HG03175 (cell line): ENCODE data around the gene CALCOCO1.

Experiments used
- ATAC-seq: cut with Tn5 transposase; IDR thresholded peaks from one replicate; pipeline ENCODE4 v1.9.1; 2021; ENCODE audit warnings: mild to moderate bottlenecking, moderate library complexity; ENCODE audit not compliant: unreplicated experiment

The CALCOCO1 gene

DNA sequence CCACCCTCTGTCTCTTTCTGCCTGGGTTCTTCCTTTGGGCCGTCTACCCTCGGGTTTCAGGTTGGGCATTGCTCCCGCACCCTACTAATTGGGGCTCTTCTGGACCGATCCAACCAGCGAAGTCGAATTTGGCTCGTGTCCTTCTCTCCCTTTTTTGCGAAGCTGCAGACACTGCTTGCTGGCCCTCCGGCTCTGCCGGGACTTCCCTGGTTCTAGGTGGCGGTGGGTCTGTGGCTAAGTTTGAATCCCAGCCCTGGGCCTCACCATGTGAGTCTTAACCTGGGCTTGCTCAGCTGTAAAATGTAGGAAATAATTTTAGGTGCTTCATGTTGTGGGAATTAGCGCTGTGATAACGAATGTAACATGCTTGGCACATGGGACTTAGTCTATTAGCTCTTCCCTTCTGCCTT is 24.9 kb upstream of the CALCOCO1 start:
- no peak for ATAC-seq

DNA sequence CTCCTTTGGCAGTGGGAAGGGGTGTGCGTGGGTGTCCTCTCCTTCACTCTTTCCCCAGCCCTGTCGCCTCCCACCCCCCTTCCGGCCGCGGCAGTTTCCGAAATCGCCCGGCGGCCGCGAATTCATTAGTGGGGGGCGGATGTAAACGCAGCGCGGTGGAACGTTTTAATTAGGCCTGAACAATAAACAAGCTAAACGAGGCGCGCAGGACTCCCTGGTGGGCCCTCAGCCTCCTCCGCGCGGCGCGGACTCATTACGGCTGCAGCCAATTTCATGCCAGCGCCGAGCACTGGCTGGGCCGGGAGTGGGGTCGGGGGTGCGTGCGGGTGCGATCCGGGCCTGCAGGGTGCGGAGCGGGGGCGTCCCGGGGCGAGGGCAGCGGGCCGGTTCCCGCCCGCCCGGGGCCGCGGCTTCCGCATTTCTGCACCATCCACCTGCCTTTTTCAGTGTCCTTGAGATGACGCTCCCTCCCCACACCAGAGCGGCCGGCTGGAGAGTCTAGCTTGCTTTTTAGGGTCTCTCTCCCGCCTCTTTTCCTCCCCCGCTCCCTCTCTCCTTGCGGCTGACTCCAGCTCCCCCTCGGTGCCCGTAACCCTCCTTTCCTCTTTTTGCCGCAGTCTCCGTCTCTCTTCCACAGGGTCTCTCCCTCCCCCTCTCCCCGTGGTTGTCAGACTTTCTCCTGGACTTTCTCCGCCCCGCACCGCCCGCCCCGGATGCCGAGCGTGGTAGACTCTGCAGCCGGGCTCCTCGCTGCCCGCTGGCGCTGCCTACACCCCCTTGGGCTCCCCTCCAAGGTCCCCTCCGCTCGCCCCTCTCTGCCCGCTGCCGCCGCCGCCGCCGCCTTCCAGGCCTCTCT is 24.3 kb upstream of the CALCOCO1 start, which contains the start of gene CISTR:
Gene CISTR (minus strand): TSS at position 644 of the 856 bp plus-strand sequence.
- ATAC-seq, result peak; percentile 33

DNA sequence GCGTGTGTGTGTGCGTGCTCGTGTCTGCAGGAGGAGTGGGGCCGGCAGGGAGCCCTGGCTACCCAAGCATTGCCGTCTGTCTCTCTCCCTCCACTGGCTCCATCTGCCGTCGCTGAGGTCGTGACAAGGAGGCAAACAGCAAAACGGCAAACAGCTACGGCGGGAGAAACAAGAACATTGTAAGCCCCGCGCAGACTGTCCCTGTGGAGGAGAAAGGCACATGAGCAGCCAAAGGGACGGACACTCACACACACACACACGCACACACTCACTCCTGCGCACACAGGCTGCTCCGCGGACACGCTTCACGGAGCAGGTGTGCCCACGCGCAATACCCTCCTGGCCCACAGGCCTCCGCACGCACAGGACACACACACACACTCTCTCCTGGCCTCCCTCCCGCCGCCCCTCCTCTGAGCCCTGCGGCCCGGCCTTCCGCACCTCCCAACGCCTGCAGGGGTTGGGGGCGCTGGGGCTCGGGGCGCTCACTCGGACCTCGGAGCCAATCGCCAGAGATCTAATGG is 23.6 kb upstream of the CALCOCO1 start:
- ATAC-seq, result peak; percentile 47

DNA sequence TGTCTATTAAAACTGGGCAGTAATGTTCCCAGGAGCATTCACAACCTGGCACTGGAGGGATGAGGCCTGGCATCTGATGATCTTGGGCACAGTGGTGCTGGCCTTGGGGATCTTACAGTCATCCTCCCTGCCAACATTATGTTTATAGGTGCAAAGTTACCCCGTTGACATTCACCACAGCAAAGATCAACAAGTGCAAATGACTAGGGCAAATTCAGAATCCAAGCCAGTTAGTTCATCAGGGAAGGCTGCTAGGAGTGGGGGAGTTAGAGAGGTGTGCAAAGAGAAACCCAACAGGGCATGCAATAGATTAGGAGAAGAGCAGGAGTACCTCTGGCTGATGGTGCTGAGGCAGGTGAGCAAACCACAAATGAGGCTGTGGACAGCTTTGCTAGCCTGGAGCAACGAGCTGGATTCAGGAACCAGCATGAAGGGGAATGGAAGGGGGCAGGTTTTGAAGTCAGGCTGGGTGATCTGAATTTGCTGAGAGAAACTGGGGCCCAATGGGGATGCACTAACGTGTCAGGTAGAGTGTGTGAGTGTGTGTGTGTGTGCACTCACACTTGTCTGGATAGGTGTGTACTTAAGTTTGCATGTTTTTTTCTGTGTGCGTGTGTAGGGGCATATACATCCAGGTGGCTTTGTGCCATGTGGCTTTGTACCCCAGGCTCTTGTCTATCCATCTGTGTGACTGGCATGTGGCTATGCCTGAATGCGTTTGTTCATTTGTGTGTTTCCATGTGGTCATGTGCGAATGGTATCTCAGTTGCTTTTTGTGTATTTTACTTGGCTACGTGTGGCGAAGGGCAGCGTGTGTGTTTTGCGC is 22.9 kb upstream of the CALCOCO1 start:
- no peak for ATAC-seq

DNA sequence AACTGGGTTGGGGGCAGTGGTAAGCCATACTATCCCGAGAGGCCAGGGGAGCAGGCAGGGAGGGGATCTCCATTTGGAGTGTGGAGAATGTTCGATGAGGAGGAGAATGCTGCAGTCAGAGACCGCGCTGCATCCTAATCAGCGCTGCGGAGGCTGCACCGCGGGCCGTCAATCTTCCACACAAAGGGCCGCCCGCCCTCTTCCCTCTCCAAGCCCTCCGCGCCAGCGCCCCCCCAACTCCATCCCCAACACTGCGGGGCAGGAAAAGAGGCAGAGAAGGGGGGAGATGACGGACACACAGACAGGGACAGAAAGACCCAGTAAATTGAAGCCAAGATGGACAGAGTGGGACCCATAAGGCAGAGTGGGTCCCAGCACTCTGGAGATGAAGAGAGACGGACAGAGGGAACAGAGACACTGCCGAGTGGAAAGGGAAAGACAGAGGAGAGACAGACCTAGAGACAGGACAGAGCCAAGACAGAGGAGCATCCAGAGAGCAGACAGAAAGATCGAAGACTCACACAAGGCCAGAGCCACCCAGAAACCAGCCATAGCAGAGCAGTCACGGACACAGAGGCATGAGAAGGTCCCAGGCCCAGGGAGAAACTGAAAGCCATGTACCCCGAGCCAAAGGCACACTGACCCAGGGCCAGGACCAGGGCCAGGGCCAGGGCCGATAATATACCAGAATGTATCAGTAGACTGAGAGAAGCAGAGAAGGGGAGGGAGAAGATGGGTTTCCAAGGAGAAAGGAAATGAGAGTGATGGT is 21.0 kb upstream of the CALCOCO1 start:
- ATAC-seq, result no peak

DNA sequence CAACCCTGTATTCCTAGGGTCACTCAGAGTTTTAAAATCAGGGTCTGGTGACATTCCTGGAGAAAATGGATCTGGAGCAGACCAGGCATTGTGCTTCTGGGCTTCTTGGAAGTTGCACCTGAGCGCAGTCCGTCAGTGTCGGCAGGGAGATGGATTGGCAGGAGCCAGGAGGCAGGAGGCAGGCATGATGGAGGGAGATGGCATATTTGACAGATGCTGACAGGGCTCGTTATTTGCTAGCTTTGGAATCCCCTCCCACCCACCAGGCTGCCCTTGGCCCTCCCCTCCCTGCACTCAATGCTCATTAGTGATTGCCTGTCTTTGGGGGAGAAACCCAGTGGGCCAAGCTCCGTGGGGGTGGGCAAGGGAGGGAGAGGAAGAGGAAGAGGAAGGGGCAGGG is 19.8 kb upstream of the CALCOCO1 start:
- no peak for ATAC-seq

DNA sequence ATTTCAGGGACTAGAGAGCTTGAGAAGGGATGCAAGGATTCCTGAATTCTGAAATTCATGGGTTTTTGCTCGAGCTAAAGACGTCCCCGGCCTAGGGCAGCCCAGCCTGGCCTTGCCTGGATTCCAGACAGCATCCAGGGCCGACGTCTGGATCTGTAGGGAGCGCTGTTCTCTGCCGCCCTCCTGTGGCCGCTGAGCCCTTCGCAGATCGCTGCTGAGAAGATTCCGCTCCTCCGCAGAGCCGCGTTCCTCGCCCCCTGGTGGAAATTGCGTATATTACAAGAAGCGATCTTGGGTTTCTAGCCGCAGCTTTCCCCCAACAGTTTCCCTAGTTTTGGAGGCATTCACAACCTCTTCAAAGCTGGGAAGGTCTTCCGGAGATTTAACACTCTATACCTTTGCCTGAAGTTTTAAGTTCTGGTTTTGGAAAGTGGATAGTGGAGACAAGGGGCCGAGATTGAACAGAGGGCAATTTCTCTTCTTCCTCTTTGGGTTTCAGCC is 19.4 kb upstream of the CALCOCO1 start:
- ATAC-seq, result peak; percentile 46

DNA sequence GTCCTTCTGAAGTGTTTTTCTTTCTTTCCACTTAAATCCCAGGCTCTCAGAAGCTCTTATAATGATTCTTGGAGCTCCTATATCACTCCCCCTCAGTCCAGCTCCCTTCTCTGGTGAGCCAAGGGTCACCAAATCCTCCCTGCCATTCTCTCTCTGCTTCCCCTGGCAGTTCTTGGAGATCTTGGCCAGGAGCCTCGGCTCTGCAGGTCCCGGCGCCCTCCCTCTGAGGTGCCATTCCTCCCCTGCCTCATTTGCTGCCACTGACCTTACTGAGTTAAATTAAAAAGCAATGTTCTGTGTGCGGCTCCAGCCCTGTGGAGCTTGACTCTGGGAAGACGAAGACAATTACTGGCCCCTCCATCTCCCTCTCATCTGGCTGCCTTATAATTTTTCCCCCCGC is 17.5 kb upstream of the CALCOCO1 start:
- ATAC-seq, result no peak

DNA sequence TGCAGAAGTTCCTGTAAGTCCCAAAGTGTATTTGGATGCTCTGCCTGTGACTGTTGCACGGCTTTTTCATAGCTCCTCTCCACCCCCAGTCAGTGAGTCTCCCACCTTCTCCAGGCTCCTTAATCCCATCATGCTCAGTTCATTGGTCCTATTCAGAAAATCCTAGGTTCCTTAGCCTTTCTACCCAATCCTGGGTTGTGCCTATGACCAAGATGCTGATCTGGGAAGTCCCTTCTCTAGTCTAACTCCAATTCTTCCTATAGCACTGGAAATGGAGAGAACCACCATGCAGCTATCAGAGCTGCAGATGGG is 16.8 kb upstream of the CALCOCO1 start:
- ATAC-seq, result no peak

DNA sequence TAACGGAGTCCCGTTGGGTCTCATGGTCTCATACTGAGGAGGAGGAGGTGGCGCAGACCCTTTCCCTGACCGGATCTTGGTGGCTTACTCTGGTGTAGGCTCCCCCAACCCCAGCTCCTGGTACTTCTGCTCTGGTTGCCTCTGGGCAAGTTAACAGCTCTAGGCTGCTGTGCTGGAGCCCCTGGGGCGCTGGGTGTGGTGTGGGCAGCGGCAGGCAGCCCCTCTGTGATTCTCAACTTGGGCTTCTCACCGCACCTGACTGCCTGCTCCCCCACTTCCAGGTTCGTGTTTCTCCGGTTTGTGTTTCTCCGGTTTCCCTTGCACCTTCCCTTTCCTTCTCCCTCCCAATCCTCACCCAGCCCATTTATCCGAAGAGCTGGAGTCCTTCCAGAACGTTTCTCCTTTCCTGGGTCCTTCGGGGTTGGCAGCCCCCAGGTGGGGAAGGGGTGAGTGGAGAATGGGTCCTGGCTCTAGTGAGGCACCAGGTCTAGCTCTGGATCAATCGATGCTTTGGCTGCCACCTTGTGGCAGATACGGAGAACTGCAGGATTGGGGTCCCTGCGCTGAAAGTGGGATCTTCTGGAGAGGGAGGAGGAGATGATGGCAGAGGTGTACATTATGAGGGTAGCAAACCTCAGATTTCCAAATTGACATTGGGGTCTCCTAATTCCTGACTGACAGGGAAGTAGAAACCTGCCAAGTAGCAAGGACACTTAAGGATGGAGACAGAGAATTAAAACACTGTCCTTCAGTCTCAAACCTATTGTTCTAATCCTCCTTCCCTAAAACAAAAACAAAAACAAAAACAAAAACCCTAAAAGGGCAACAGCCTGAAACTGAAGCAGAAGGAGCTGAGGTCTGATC is 16.2 kb upstream of the CALCOCO1 start:
- ATAC-seq, result no peak

DNA sequence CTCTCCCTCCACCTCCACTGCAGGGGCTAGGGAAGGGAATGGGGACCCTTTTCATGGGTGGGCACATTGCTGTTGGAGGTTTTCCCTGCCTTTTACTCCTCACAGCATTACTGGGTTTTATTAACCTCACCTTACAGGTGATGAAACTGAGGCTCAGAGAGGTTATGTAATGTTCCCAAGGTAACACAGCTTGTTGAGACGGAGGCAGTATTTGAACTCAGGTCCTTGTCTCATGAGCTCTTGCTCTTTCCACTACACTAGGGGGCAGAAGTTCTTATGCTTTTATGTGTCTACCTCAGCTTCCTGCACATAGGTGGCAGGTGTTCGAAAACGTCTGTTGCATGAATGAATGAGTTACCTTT is 12.9 kb upstream of the CALCOCO1 start:
- no peak for ATAC-seq

DNA sequence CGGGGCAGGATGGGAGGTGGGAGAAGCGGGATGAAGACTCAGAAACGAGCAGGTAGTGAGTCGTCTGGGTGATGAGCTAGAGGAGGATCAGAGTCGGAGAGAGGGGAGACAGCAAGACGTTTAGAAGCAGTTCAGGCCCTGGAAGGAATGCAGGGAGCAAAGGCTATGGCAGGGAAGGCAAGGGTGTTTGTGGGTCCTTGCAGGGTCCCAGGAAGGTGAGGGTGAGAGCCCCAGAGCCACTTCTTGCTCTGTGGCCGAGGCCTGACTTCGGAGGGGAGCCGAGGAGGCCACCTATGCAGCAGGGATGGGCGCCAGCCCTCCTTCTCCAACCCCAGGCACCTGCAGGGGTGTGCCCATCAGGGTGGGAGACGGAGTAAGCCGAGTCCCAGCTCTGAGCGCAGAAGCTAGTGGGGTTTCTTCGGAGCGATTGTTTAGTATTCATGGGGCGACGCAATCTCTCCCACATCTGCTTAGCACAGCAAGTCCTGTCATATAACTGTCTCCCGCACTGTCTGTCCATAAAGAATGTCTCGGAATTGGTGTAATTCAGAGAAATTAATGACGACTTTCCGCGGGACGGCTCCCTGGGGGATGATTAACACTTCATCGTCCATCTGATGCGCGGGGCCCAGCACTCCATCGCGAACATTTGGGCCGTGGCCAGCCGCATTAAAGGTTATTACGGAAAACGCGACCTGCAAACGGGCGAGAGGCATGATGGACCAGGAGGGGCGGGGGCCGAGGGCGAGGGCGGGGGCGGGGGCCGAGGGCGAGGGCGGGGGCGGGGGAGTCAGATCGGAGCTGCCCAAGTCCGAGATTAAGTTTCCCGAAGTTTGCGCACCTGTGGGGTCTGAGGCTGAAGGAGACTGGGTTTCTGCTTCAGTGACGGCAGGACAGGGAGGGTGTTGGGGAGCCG is 12.2 kb upstream of the CALCOCO1 start:
- no peak for ATAC-seq

DNA sequence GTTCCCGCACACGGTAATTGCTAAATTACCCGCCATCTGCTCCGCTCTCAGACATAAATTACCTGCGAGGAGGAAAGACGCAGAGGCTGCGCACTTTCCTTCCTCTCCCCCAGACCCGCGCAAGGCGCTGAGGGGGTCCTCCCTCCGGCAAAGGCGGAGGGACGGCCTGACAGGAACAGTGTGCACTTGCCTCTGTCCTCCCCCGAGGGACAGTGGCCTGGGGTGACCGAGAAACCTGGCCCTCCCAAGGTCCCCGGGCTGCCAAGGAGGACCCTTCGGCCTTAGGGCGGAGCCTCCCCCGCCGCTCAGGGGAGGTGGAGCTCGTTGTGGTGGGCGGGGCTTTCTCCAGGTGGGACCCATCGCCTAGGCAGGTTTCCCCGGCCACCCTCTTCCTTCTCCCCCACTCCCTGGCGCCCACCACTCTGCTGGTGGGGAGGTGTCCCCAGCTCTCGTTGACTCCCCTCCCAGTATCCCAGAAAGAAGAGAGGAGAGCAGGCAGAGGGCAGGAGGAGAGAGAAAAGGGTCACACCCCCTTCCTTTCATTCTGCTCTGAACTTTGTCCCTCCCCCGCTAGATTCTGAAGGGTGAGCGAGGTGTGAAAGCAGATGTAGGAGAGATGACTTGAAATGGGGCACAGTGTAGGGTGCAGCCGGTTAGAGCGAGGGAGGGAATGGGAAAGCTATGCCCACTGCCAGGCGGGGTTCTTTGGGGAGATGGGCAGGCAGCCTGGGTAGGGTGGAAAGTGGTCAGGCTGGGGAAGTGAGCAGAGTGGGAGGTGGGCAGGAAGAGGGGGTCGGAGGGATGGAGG is 11.4 kb upstream of the CALCOCO1 start:
- ATAC-seq, result no peak

DNA sequence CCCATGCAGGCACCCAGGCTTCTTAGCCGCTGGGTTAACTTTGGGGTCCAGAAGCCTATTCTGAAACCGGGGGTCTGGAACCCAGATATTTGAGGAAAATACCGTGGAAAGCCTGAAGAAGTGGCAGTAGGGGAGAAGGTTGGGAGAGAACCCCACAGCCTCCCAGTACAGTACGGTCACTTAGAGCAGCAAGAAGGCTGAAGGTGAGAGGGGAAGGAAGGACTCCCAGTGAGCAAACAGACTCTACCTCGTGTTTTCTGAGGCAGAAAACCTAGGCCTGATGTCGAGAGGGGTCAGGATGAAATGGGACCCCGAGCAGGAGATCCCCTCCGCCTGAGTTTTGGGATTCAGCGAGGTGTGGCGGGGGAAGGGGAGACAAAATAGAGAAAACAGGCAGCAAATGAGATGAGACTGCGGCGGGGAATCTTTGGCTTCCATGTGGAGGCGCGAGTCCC is 10.7 kb upstream of the CALCOCO1 start:
- no peak for ATAC-seq

DNA sequence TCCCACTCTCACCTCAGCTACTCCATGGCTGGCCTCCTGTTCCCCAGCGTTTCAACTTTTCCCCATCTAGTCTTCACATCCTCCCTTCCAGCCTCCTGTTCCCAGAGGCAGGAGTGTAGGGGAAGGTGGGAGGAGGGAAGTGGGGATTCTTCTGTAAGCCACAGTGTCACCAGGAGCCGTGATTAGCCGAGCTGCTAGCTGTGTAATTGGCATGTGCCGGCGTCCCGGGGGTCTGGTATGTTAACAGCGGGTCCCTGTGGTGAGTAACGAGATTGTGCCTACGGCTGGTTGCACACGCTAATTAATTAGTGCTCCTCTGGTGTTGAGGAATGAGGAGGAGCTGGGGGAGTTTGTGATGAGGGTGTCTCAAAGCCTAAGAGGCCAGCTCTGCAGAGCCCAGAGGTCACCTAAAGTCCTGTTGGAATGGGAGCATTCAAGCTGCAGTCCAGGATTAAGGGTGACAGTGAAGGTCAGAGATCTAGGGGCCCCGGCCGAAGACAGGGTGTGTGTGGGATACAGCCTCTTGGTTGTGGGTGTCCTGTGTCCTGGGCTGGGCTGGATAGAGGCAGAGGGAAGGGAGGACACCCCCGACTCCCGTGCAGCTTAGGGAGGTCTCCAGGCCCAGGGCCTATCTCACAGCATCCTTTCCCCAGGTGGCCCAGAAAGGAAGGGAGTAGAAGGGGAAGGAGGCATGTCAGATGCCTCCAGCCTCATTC is 10.0 kb upstream of the CALCOCO1 start:
- ATAC-seq, result no peak

DNA sequence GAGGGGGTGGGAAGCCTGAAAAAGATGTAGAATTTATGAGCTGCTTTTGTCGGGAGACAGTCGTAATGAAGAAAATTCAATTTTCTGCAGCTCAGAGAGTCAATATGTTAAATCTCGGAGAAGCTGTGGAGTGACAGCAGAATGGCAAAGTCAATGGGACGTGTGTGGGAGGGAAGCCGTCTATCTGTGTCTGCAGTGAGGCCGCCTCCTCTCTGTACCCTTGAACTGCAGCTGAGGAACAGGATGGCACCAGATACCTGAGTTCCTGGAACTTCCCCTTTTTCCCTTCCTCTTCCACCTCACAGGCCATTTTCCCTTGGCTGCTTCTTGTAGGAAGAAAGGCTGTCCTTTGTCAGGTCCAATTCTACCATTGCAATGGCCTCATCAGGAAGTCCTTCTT is 9.3 kb upstream of the CALCOCO1 start:
- no peak for ATAC-seq

DNA sequence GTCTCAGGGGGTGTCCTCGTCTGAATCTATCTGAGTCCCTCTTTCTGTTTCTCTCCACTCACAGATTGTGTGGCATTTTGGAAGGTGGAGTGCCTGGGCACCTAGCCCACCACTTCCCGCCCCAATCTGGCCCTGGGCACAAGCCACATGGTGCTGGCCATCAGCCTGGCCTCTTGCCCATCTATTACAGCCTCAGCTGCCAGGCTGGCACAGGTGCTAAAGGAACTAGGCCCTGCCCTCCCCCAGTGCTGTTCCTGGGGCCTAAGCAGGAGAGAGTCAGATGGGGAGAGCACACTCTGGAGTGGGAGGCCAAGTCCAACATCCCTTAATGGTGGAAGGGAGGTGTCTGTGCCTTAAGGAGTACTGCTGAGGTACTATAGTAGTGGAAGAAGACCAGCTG is 8.3 kb upstream of the CALCOCO1 start:
- no peak for ATAC-seq

DNA sequence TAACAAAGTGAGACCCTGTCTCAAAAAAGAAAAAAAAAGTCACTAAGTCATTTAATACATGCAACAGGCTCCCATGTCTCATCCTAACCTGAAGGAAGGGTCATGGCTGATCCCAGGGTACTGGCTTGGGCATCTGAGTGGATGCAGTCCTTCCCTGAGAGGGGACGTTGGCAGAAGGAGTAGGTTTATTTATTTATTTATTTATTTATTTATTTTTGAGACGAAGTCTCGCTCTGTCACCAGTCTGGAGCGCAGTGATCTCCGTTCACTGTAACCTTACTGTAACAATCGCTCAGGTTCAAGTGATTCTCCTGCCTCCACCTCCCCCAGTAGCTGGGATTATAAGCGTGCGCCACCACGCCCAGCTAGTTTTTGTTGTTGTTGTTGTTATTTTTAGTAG is 7.2 kb upstream of the CALCOCO1 start:
- ATAC-seq, result no peak
